SK-N-SH treated with all-trans-retinoic acid at 6 μM for 48 hours (cell line): ENCODE measurements around the gene CDK15.

Experiments used
- ARNTL ChIP-seq: fragments of 450-650 bp; formaldehyde crosslinking; IDR thresholded peaks from 2 replicates; pipeline ENCODE4 v1.5.0; 2020; ENCODE audit warnings: low read depth, mild to moderate bottlenecking, moderate library complexity, borderline replicate concordance
- BACH2 ChIP-seq: fragments of 250-450 bp; sonication (Bioruptor Pico); IDR thresholded peaks from 2 replicates; pipeline ENCODE4 v1.9.0; 2021; ENCODE audit warnings: mild to moderate bottlenecking, borderline replicate concordance
- CSRNP3 ChIP-seq: fragments of 250-450 bp; sonication (Bioruptor Pico); IDR thresholded peaks from 2 replicates; pipeline ENCODE4 v1.5.1; 2021; ENCODE audit warnings: mild to moderate bottlenecking, moderate library complexity
- ESRRG ChIP-seq: fragments of 250-450 bp; sonication (Bioruptor Pico); IDR thresholded peaks from 2 replicates; pipeline ENCODE4 v1.6.1; 2021; ENCODE audit warnings: mild to moderate bottlenecking
- POU6F1 ChIP-seq: fragments of 250-450 bp; sonication (Bioruptor Pico); IDR thresholded peaks from 2 replicates; pipeline ENCODE4 v1.8.0; 2021; ENCODE audit warnings: low read depth, mild to moderate bottlenecking, moderate library complexity, borderline replicate concordance
- ZC3H10 ChIP-seq: fragments of 250-450 bp; sonication (Bioruptor Pico); IDR thresholded peaks from 2 replicates; pipeline ENCODE4 v1.5.1; 2021; ENCODE audit warnings: mild to moderate bottlenecking, moderate library complexity
- ZFP3 ChIP-seq: fragments of 250-450 bp; sonication (Bioruptor Pico); IDR thresholded peaks from 2 replicates; pipeline ENCODE4 v1.5.0; 2020; ENCODE audit warnings: mild to moderate bottlenecking, moderate library complexity

- TF ChIP-seq ARNTL (CRISPR knock-in tag) (no peak), CSRNP3 (CRISPR knock-in tag) (no peak), ESRRG (no peak), POU6F1 (CRISPR knock-in tag) (no peak), ZC3H10 (CRISPR knock-in tag) (no peak), ZFP3 (CRISPR knock-in tag) (no peak), BACH2 (CRISPR knock-in tag) (no peak)
Observed at GRCh38 chr2:201790291-201790690, 16.0 kb upstream of the CDK15 start.
